BLaER1 treated with 17β-estradiol and CSF1 and Interleukin-3, amounts not matched to agents 10 nM and 100 nM (cell line): ENCODE results near the gene WFS1.

Source experiments
- H3K27ac ChIP-seq, 11 experiments: shearing (Covaris generic); formaldehyde crosslinking; 2 replicates each; pipeline ENCODE4 v1.8.1; 2022
- H3K27me3 ChIP-seq, 11 experiments: shearing (Covaris generic); formaldehyde crosslinking; 2 replicates each; pipeline ENCODE4 v1.8.1; 2022
- H3K36me3 ChIP-seq, 11 experiments: shearing (Covaris generic); formaldehyde crosslinking; 2 replicates each; pipeline ENCODE4 v1.8.1; 2022
- H3K4me1 ChIP-seq, 10 experiments: shearing (Covaris generic); formaldehyde crosslinking; 2 replicates each; pipeline ENCODE4 v1.8.1; 2022
- H3K4me2 ChIP-seq, 11 experiments: shearing (Covaris generic); formaldehyde crosslinking; 2 replicates each; pipeline ENCODE4 v1.8.1; 2022
- H3K4me3 ChIP-seq, 10 experiments: shearing (Covaris generic); formaldehyde crosslinking; 2 replicates each; pipeline ENCODE4 v1.8.1; 2022
- H3K9ac ChIP-seq, 11 experiments: shearing (Covaris generic); formaldehyde crosslinking; 2 replicates each; pipeline ENCODE4 v1.8.1; 2022
- H3K9me3 ChIP-seq, 11 experiments: shearing (Covaris generic); formaldehyde crosslinking; replicated peaks in 1 of 11; 2 replicates each; pipeline ENCODE4 v1.8.1; 2022
- H4K20me1 ChIP-seq, 11 experiments: shearing (Covaris generic); formaldehyde crosslinking; 2 replicates each; pipeline ENCODE4 v1.8.1; 2022
- Cebpa-rat ChIP-seq, 11 experiments: shearing (Covaris generic); IDR thresholded peaks; 2 replicates each; pipeline ENCODE4 v1.8.1; 2022

Gene WFS1

DNA sequence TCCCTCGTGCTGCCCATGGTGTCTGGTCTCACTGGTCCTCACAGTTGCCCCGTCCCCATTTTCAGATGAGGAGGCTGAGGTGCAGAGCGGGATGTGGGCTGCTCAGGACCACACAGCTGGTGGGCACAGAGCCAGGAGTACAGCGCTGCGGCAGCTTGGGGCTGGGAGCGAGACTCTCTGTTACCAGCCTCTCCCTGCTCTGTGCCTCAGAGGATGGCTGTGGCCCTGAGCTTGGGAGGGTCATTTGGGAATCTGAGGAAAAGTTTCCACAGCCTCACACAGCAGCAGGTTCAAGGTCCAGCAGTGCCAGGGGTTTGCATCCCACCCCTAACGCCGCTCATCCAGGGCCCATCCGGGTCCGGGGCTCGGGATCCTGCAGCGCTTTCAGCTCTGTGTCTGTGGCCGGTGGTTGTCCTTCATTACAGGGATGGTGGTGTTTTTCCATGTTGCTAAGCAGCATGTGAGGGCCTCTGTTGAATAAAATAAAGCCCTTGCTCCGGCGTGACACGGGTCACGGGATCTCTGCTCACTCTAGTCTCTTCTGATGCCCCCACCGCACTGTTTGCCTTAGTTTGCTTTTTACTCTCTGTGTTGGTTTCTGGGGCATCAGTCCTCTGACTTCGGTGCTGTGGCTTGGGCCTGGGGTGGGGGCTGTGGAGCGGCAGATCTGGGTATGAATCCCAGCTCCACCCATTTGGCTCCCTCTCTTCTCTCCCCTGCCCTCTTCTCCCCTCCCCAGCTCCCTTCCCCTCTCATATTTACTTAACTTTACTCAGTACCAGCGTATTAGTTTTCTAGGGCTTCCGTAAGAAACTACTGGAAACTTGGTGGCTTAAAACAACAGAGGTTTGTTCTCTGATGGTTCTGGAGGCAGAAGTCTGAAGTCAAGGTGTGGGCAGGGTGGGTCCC lies 6.5 kb downstream of the WFS1 start:
- Histone ChIP-seq H3K4me3 (no peak overlapping the region; a peak in 2 of 20 replicates), H3K4me2 (peak overlapping the region in 9 of 11 experiments; percentile 86 to 97 (median 94); a peak in 18 of 22 replicates), H3K27me3 (peaks cover 1 to 90% (median 36%) of the 10 kb centered on the region in 11 experiments; a peak in 19 of 22 replicates), H4K20me1 (peaks cover 75 to 99% (median 98%) of the 10 kb centered on the region in 11 experiments; a peak in 21 of 22 replicates), H3K4me1 (peaks cover 67 to 100% (median 98%) of the 10 kb centered on the region in 10 experiments), H3K36me3 (peaks cover 0 to 19% (median 7%) of the 10 kb centered on the region in 11 experiments; a peak in 6 of 22 replicates), H3K27ac (peak overlapping the region in 2 of 11 experiments; percentile 12 to 79; a peak in 2 of 22 replicates), H3K9ac (peak overlapping the region in 4 of 11 experiments; percentile 2 to 63 (median 16); a peak in 5 of 22 replicates), H3K9me3 (no peaks in the 10 kb centered on the region)
- no peak for TF ChIP-seq Cebpa-rat (IDR thresholded peaks at IDR 0.05)

DNA sequence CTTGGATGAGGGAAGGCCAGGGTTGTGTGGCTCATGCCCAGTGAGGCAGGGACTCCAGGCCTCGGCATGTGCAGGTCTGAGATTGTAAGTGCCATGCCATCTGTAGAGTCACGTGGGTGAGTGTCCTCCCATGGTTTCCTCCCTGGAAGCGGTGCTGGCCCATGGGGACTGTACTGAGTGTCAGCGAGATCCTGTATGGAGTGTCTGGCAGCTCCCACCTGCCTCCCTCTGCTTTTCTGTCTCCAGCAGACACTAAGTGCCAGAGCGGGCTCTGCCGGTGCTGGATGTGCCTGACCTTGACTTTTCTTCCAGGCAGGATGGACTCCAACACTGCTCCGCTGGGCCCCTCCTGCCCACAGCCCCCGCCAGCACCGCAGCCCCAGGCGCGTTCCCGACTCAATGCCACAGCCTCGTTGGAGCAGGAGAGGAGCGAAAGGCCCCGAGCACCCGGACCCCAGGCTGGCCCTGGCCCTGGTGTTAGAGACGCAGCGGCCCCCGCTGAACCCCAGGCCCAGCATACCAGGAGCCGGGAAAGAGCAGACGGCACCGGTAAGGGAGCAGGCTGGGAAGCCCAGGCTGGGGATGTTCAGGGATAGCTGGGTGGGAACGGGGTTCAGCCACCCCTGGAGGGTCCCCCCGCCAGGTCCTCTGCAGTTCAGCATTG lies 7.6 kb downstream of the WFS1 start:
- Histone ChIP-seq H3K4me3 (no peak overlapping the region; a peak in 2 of 20 replicates), H3K36me3 (peaks cover 0 to 30% (median 8%) of the 10 kb centered on the region in 11 experiments; a peak in 7 of 22 replicates), H3K4me1 (peaks cover 56 to 100% (median 97%) of the 10 kb centered on the region in 10 experiments), H3K9ac (peak overlapping the region in 4 of 11 experiments; percentile 7 to 63 (median 30); a peak in 5 of 22 replicates), H3K27ac (peak overlapping the region in 4 of 11 experiments; percentile 54 to 82 (median 72); a peak in 5 of 22 replicates), H4K20me1 (peaks cover 67 to 99% (median 98%) of the 10 kb centered on the region in 11 experiments; a peak in 21 of 22 replicates), H3K9me3 (no peaks in the 10 kb centered on the region), H3K4me2 (peak overlapping the region; percentile 84 to 97 (median 93)), H3K27me3 (peaks cover 0 to 85% (median 24%) of the 10 kb centered on the region in 11 experiments; a peak in 15 of 22 replicates)
- no peak for TF ChIP-seq Cebpa-rat (IDR thresholded peaks at IDR 0.05)

DNA sequence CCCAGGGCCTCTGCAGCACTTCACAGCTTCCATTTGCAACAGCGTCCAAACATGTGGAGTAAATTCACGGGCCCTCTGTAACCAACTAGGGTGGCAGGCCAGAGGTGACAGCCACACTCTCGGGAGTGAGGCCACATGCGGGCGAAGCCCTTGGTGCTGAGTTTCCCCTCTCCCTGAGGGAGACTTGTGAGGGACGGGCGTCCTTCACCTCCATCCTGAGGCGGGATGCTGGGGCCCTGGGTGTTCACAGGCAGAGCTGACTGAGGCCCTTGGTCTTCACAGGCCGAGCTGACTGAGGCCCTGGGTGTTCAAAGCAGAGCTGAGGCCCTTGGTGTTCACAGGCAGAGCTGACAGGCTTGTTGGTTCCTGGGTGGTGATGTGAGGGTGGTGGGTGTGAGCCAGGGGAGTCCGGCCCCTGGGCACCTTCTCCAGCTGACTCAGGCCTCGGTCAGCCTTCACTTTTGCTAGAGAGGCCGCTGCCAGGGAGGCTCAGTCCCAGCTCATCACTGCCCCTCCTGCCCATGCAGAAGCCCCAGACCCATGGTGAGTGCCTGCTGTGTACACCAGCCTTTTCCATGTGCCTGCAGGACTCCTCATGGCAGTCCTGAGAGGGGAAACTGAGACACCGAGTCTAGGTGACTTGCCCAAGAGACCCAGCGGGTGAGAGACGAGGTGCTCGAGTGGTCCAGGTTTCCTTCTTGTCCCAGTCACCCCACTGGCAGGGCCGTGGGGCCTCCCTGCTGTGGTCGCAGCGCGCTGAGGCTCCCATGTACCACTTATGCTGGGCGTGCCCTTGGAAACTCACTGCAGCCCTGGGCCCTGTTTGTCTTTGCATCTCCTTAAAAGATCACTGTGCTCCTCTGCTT lies 8.5 kb downstream of the WFS1 start:
- peaks cover 58 to 99% (median 93%) of the 10 kb centered on the region in 11 experiments; a peak in 21 of 22 replicates for H4K20me1 ChIP-seq
- peaks cover 0 to 39% (median 8%) of the 10 kb centered on the region in 11 experiments; a peak in 7 of 22 replicates for H3K36me3 ChIP-seq
- peak overlapping the region in 9 of 11 experiments; percentile 37 to 82 (median 62); a peak in 18 of 22 replicates for H3K27ac ChIP-seq
- H3K4me3 ChIP-seq, result peak overlapping the region in 2 of 10 experiments; percentile 8 to 21; a peak in 1 of 20 replicates
- no peaks in the 10 kb centered on the region for H3K9me3 ChIP-seq
- peaks cover 48 to 100% (median 96%) of the 10 kb centered on the region in 10 experiments for H3K4me1 ChIP-seq
- peak overlapping the region; percentile 0 to 74 (median 52); a peak in 18 of 22 replicates for H3K9ac ChIP-seq
- H3K4me2 ChIP-seq, result peak overlapping the region; percentile 84 to 97 (median 93)
- no peak for TF ChIP-seq Cebpa-rat (IDR thresholded peaks at IDR 0.05)
- H3K27me3 ChIP-seq, result peaks cover 0 to 79% (median 18%) of the 10 kb centered on the region in 11 experiments; a peak in 15 of 22 replicates

DNA sequence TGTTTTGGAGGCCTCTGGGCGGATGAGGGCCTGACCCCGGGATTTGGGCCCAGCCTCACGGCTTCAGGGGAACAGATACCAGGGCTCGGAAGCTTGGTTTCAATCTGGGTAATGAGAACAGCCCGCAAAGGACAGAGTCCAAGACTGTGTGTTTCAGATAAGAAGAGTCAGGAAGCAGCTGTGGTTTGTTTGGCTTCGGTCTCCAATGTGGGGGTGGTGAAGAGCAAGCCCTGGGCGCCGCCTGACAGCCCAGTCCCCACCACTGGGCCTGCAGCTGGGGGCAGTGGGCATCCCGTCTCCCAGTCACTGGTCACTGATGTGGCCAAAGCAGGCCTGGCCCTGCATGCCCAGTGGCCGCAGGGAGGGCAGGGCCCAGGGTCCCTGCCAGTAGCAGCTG lies 9.1 kb downstream of the WFS1 start:
- peaks cover 52 to 99% (median 88%) of the 10 kb centered on the region in 11 experiments; a peak in 20 of 22 replicates for H4K20me1 ChIP-seq
- no peak for TF ChIP-seq Cebpa-rat (IDR thresholded peaks at IDR 0.05)
- peak overlapping the region in 10 of 11 experiments; percentile 0 to 74 (median 56); a peak in 17 of 22 replicates for H3K9ac ChIP-seq
- H3K27ac ChIP-seq, result peak overlapping the region in 9 of 11 experiments; percentile 37 to 82 (median 62); a peak in 15 of 22 replicates
- no peaks in the 10 kb centered on the region for H3K9me3 ChIP-seq
- peaks cover 0 to 45% (median 8%) of the 10 kb centered on the region in 11 experiments; a peak in 7 of 22 replicates for H3K36me3 ChIP-seq
- peaks cover 44 to 100% (median 96%) of the 10 kb centered on the region in 10 experiments for H3K4me1 ChIP-seq
- peak overlapping the region in 1 of 10 experiments; percentile 21; a peak in 1 of 20 replicates for H3K4me3 ChIP-seq
- H3K4me2 ChIP-seq, result peak overlapping the region; percentile 84 to 97 (median 93)
- H3K27me3 ChIP-seq, result peaks cover 0 to 73% (median 18%) of the 10 kb centered on the region in 11 experiments; a peak in 14 of 22 replicates

DNA sequence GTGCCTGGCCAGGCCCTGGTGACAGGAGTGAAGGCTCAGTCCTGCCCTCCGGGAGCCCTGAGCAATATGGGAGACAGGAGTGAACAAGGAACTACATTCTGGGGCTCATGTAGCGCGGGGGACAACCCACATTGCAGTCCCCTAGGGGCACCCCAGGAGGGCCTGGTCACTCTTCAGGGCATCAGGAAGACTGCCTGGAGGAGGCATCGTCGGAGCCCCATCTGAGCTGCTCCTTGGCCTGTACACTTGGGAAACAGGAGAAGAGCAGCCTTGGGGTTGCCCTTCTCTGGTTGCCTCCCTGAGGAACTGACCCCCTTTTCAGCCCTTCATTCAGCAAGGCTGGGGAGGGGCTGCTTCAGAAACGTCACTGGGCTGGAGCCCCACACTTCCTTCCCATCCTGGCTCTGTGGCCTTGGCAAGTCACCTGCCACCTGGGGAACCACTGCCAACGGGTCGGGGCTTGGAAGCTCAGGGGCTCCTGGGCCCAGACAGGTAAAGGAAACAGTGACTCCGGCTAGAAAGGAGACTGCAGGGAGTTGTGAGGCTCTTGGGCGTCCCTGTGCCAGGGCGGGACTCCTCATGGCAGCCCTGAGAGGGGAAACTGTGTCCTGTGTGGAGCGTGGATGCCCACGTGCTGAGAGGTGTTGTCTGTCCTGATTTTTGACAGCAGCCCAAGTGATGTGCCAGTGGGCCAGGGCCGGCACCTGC lies 10.1 kb downstream of the WFS1 start:
- H3K4me2 ChIP-seq, result peak overlapping the region; percentile 84 to 97 (median 93)
- no peaks in the 10 kb centered on the region for H3K9me3 ChIP-seq
- no peak for TF ChIP-seq Cebpa-rat (IDR thresholded peaks at IDR 0.05)
- H3K9ac ChIP-seq, result peak overlapping the region in 6 of 11 experiments; percentile 11 to 59 (median 46); a peak in 6 of 22 replicates
- H3K27ac ChIP-seq, result peak overlapping the region in 6 of 11 experiments; percentile 16 to 65 (median 36); a peak in 6 of 22 replicates
- peaks cover 0 to 46% (median 8%) of the 10 kb centered on the region in 11 experiments; a peak in 7 of 22 replicates for H3K36me3 ChIP-seq
- H3K4me1 ChIP-seq, result peaks cover 36 to 100% (median 98%) of the 10 kb centered on the region in 10 experiments
- H4K20me1 ChIP-seq, result peaks cover 43 to 99% (median 80%) of the 10 kb centered on the region in 11 experiments; a peak in 20 of 22 replicates
- no peak overlapping the region for H3K4me3 ChIP-seq
- H3K27me3 ChIP-seq, result peaks cover 0 to 63% (median 12%) of the 10 kb centered on the region in 11 experiments; a peak in 14 of 22 replicates

DNA sequence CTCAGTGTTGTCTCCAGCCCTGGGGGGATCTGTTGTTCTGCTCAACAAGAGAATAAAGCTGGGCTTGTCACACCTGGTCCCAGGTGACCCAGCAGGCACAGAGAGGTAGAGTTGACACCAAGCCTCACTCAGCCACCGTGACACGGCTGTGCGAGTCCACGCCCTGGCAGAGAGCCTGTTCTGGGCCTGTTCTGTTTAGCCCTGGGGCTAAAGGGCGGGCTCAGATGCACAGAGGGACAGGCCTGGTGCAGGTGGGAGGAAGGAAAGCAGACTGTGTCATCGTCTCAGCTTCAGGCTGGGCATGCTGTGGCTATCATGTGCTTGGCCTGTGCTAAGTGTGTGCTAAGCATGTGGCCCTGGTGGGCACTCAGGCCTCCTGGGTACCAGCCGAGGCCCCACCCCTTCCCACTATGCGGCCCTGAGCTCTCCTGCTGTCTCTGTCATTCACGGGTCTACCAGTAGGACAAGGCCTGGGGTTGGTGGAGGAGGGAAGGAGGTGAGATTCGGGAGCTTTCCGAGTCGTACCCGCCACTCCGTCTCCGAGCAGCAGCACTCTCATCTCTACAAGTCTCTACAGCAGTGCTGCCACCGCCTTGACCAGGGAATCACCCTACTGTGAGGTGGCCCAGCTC lies 10.8 kb downstream of the WFS1 start:
- H4K20me1 ChIP-seq, result peaks cover 41 to 100% (median 78%) of the 10 kb centered on the region in 11 experiments; a peak in 20 of 22 replicates
- H3K4me2 ChIP-seq, result peak overlapping the region; percentile 84 to 97 (median 93); a peak in 20 of 22 replicates
- H3K4me3 ChIP-seq, result no peak overlapping the region
- H3K27me3 ChIP-seq, result peaks cover 0 to 57% (median 7%) of the 10 kb centered on the region in 11 experiments; a peak in 12 of 22 replicates
- peaks cover 0 to 46% (median 8%) of the 10 kb centered on the region in 11 experiments; a peak in 8 of 22 replicates for H3K36me3 ChIP-seq
- TF ChIP-seq Cebpa-rat (IDR thresholded peaks at IDR 0.05), result no peak
- no peaks in the 10 kb centered on the region for H3K9me3 ChIP-seq
- peaks cover 35 to 95% (median 92%) of the 10 kb centered on the region in 10 experiments for H3K4me1 ChIP-seq
- H3K27ac ChIP-seq, result peak overlapping the region in 2 of 11 experiments; percentile 20 to 53; a peak in 2 of 22 replicates
- no peak overlapping the region; a peak in 1 of 22 replicates for H3K9ac ChIP-seq
